Gastrocnemius medialis (tissue), 4 donors: ENCODE data around the gene CDC42BPG.

ENCODE experiments used
- CTCF ChIP-seq, 5 experiments: fragments of 450-650 bp in 3 of 5; fragments of 200-600 bp in 2 of 5; sonication (generic) in 2 of 5; IDR thresholded peaks in 4 of 5; conservative IDR thresholded peaks in 1 of 5; 1 replicate in 4 of 5; 2 replicates in 1 of 5; pipeline ENCODE4 v1.5.1; 2016 to 2019; ENCODE audit warnings: antibody characterized with exemption in 5 of 5, mild to moderate bottlenecking in 3 of 5, moderate library complexity in 3 of 5
- POLR2A ChIP-seq, 2 donors: fragments of 450-650 bp; IDR thresholded peaks; one replicate each; pipeline ENCODE4 v1.6.1; 2017; ENCODE audit warnings: antibody characterized with exemption in 2 of 2, mild to moderate bottlenecking in 2 of 2, moderate library complexity in 2 of 2

- no peak for TF ChIP-seq CTCF (IDR thresholded peaks at IDR 0.05 in 4 of 5, conservative IDR thresholded peaks at IDR 0.05 in 1 of 5)
- no peak for TF ChIP-seq POLR2A (IDR thresholded peaks at IDR 0.05)
Observed at GRCh38 chr11:64839887-64840782, 4.3 kb downstream of the CDC42BPG start.
